Measurements from ENCODE around the gene IQCE. TPM values are rescaled to one million over a fixed set of nuclear protein-coding genes. Genes with fewer than 3 reads are reported as not detected.

IQCE gene
- total RNA-seq, 1 experiment from 2014 or later, result 94.8 TPM

DNA sequence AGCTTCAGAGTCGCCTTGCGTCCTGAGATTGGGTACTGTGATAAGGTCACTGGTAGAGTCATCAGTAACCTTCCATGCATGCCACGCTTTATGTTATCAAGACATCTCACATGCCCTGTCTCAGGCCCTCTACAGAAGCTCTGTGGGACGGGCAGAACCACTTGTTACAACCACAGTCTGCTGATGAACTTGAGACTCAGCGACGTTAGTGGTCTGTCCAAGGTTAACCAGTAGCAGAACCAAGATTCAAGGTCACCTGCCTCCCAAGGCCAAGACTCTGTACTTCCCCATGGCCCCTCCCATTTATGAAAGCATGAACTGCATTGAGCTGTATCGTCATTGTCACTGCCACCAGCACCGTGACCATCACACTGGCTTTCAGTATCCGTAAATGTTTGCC, 15.0 kb downstream of the IQCE start:
- Mint-ChIP-seq H3K27me3 (ENCODE audit: unreplicated experiment) (no peaks in the 10 kb centered on the region), H3K9me3 (ENCODE audit: low read depth, unreplicated experiment) (no peaks in the 10 kb centered on the region), H3K27ac (ENCODE audit: unreplicated experiment) (peak overlapping the region; percentile 99), H3K4me1 (ENCODE audit: low read depth, unreplicated experiment) (peaks cover 61% of the 10 kb centered on the region), H3K36me3 (ENCODE audit: insufficient read depth, unreplicated experiment) (peaks cover 89% of the 10 kb centered on the region), H3K4me3 (ENCODE audit: low read depth, unreplicated experiment) (no peak overlapping the region)
- no peak for DNase-seq
- CTCF ChIA-PET, result no interaction called here
- intact Hi-C loops (cut with micrococcal nuclease; ENCODE audit: unreplicated experiment), result loop anchor here (5.0 kb wide), 2 partner anchors 51 to 59 kb away; partner anchors contain the start of gene TTYH3
- TF ChIP-seq, protein P1, sequence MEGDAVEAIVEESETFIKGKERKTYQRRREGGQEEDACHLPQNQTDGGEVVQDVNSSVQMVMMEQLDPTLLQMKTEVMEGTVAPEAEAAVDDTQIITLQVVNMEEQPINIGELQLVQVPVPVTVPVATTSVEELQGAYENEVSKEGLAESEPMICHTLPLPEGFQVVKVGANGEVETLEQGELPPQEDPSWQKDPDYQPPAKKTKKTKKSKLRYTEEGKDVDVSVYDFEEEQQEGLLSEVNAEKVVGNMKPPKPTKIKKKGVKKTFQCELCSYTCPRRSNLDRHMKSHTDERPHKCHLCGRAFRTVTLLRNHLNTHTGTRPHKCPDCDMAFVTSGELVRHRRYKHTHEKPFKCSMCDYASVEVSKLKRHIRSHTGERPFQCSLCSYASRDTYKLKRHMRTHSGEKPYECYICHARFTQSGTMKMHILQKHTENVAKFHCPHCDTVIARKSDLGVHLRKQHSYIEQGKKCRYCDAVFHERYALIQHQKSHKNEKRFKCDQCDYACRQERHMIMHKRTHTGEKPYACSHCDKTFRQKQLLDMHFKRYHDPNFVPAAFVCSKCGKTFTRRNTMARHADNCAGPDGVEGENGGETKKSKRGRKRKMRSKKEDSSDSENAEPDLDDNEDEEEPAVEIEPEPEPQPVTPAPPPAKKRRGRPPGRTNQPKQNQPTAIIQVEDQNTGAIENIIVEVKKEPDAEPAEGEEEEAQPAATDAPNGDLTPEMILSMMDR (IDR thresholded peaks at IDR 0.05; ENCODE audit: unreplicated experiment), result no peak
- no TSS peak for BruUV-seq (replicated peaks)

DNA sequence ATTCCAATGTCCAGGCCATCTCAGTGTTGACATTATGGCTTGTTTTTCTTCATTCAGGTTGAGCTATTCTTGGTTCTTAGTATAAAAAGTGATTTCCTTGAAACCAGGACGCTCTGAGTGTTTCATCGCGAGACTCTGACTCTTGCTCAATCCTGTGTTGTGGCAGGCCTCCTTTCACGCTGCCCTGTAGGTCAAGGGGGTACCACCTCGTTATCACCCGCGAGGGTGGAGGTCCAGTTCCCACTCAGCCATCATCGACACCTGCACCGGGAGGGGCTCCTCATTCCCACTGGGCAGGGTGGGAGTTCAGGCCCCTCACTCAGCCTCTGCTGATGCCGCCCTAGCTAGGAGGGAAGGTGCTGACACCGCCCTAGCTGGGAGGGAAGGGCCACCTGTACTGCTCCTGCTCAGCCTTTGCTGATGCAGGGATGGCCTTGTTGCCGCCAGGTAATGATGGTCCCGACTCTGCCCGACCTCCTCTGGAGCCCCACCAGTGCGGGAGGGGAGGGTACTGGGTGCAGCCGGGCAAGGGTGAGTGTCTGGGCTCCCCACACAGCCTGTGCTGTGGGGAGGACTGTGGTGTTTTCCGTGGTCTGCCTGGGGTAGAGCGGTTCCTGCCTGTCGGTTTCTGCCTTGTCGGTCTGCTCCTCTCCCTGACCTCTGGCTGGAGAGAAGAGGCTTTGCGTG, 16.4 kb downstream of the IQCE start:
- DNase-seq, result no peak
- peak overlapping the region; percentile 73 for H3K27ac Mint-ChIP-seq (ENCODE audit: unreplicated experiment)
- no peaks in the 10 kb centered on the region for H3K9me3 Mint-ChIP-seq (ENCODE audit: low read depth, unreplicated experiment)
- peaks cover 49% of the 10 kb centered on the region for H3K4me1 Mint-ChIP-seq (ENCODE audit: low read depth, unreplicated experiment)
- no TSS peak for BruUV-seq (replicated peaks)
- CTCF ChIA-PET, result no interaction called here
- TF ChIP-seq, protein P1 (IDR thresholded peaks at IDR 0.05; ENCODE audit: unreplicated experiment), result no peak
- H3K4me3 Mint-ChIP-seq (ENCODE audit: low read depth, unreplicated experiment), result no peak overlapping the region
- H3K36me3 Mint-ChIP-seq (ENCODE audit: insufficient read depth, unreplicated experiment), result peaks cover 88% of the 10 kb centered on the region
- no peaks in the 10 kb centered on the region for H3K27me3 Mint-ChIP-seq (ENCODE audit: unreplicated experiment)
- intact Hi-C loops (cut with micrococcal nuclease; ENCODE audit: unreplicated experiment), result no loop called here

DNA sequence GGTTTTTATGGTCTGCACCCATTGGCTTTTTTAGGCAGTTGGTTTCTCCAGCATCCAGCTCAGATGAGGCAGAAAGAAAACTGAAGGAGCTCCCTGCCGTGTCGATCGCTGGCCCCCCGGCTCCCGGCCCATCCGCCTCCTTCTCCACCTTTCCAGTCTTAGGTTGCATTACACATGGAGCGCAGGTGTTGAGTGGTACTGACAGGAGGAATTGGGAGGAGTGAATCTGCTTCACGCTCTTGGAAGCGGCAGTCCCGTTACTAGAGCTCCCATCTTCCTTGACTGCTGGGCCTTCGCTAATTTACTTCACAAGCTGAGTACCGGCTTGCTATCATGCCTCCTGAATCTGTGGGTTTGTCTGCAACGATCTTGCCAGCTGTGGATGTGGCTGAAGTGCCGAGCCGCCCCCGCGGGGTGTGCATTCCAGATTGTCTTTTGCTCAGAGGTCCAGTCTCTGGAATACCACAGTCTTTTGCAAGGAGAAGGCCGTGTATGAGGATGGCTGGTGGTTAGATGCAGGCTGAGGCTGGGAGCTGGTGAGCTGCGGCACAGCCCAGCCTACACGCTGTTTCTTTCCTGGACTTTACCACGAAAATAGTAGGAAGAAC, 17.1 kb downstream of the IQCE start:
- Mint-ChIP-seq H3K9me3 (ENCODE audit: low read depth, unreplicated experiment) (no peaks in the 10 kb centered on the region), H3K4me3 (ENCODE audit: low read depth, unreplicated experiment) (no peak overlapping the region), H3K27ac (ENCODE audit: unreplicated experiment) (no peak overlapping the region), H3K4me1 (ENCODE audit: low read depth, unreplicated experiment) (peaks cover 43% of the 10 kb centered on the region), H3K27me3 (ENCODE audit: unreplicated experiment) (no peaks in the 10 kb centered on the region), H3K36me3 (ENCODE audit: insufficient read depth, unreplicated experiment) (peaks cover 92% of the 10 kb centered on the region)
- TF ChIP-seq, protein P1 (IDR thresholded peaks at IDR 0.05; ENCODE audit: unreplicated experiment), result no peak
- no peak for DNase-seq
- CTCF ChIA-PET, result no interaction called here
- intact Hi-C loops (cut with micrococcal nuclease; ENCODE audit: unreplicated experiment), result no loop called here
- no TSS peak for BruUV-seq (replicated peaks)

DNA sequence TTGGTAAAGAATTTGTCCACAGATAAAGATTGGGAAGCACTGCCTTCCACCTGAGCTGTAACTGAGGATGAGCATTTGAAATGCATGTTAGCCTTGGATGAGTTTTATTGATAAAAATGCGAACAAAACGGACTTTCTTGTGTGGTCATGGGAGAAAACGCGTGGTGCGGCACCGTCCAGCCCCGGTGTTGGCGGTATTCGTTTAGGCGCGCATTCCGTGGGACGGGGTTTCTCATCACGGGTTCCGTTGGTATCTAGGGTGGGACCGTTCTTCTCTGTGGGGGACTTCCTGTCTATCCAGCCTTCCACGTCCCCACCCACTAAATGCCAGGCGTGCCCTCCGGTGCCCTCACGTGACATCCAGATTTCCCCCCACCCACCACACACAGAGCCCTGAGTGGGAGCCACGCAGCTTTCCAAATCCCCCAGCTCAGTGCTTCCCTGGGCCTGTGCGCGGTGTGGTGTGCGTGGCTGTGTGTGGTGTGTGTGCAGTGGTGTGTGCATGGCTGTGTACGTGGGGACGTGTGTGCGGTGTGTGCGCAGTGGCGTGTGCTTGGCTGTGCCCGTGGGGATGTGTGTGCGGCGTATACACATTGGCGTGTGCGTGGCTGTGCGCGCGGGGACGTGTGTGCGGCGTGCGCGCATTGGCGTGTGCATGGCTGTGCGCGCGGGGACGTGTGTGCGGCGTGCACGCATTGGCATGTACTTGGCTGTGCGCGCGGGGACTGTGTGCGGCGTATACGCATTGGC, 18.1 kb downstream of the IQCE start:
- no peaks in the 10 kb centered on the region for H3K9me3 Mint-ChIP-seq (ENCODE audit: low read depth, unreplicated experiment)
- peaks cover 86% of the 10 kb centered on the region for H3K36me3 Mint-ChIP-seq (ENCODE audit: insufficient read depth, unreplicated experiment)
- intact Hi-C loops (cut with micrococcal nuclease; ENCODE audit: unreplicated experiment), result no loop called here
- H3K27ac Mint-ChIP-seq (ENCODE audit: unreplicated experiment), result peak overlapping the region; percentile 52
- no peak for DNase-seq
- no peaks in the 10 kb centered on the region for H3K27me3 Mint-ChIP-seq (ENCODE audit: unreplicated experiment)
- no TSS peak for BruUV-seq (replicated peaks)
- CTCF ChIA-PET, result no interaction called here
- peaks cover 32% of the 10 kb centered on the region for H3K4me1 Mint-ChIP-seq (ENCODE audit: low read depth, unreplicated experiment)
- TF ChIP-seq, protein P1 (IDR thresholded peaks at IDR 0.05; ENCODE audit: unreplicated experiment), result no peak
- H3K4me3 Mint-ChIP-seq (ENCODE audit: low read depth, unreplicated experiment), result no peak overlapping the region

Measured in Calu3 (cell line).